Measurements from ENCODE around the gene PTRHD1.

DNA sequence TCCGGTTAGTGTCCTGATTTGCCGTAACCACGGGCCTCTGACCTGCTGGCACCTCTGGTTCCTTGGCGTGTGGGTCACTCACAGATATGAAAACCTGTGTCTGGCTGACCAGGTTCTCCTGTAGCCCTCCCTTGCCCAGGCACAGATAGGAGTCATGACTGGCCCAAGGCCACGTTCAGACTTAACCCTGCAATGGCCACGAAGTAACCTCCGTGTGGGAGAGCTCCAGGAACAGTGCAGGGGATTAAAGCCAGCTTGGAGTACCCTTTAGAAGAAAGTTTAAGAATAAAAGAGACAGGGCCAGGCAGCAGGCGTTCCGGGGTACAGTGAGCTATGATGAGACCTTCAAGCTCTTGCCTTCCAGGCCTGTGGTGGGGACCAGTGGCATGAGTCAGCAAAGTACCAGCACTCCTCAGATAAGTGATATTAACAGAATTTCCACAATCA, 25.6 kb upstream of the PTRHD1 start:
- TF ChIP-seq RCOR1 (IDR thresholded peaks at IDR 0.05; ENCODE audit: low read length) (no peak), NRF1 (IDR thresholded peaks at IDR 0.05; ENCODE audit: low read depth, low read length) (no peak), MEF2A (IDR thresholded peaks at IDR 0.05; ENCODE audit: borderline replicate concordance, low read depth) (no peak), TCF12 (IDR thresholded peaks at IDR 0.05) (no peak), EZH2phosphoT487 (IDR thresholded peaks at IDR 0.05; ENCODE audit: borderline replicate concordance, low read depth) (no peak)
- TF ChIP-seq, protein P1, sequence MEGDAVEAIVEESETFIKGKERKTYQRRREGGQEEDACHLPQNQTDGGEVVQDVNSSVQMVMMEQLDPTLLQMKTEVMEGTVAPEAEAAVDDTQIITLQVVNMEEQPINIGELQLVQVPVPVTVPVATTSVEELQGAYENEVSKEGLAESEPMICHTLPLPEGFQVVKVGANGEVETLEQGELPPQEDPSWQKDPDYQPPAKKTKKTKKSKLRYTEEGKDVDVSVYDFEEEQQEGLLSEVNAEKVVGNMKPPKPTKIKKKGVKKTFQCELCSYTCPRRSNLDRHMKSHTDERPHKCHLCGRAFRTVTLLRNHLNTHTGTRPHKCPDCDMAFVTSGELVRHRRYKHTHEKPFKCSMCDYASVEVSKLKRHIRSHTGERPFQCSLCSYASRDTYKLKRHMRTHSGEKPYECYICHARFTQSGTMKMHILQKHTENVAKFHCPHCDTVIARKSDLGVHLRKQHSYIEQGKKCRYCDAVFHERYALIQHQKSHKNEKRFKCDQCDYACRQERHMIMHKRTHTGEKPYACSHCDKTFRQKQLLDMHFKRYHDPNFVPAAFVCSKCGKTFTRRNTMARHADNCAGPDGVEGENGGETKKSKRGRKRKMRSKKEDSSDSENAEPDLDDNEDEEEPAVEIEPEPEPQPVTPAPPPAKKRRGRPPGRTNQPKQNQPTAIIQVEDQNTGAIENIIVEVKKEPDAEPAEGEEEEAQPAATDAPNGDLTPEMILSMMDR (IDR thresholded peaks at IDR 0.05), result no peak
